SU-DHL-6 (cell line): ENCODE measurements around the gene ANK3.

ENCODE experiments used
- H2AFZ ChIP-seq: fragments of 200-600 bp; sonication (generic); 2 replicates; pipeline ENCODE4 v1.6.1; 2014; ENCODE audit warnings: low read depth, mild to moderate bottlenecking, moderate library complexity, mixed read lengths, antibody characterized with exemption, low read length; ENCODE audit not compliant: severe bottlenecking
- H3F3A ChIP-seq: fragments of 200-600 bp; shearing (Covaris generic); 2 replicates; pipeline ENCODE4 v1.6.0; 2016; ENCODE audit warnings: antibody characterized with exemption, mild to moderate bottlenecking; ENCODE audit not compliant: insufficient read depth
- H3K27ac ChIP-seq: fragments of 200-600 bp; sonication (generic); 2 replicates; pipeline ENCODE4 v1.5.1; 2016; ENCODE audit warnings: low read depth, mild to moderate bottlenecking, low read length, moderate library complexity, mixed read lengths
- H3K27me3 ChIP-seq: fragments of 200-600 bp; sonication (generic), shearing (Covaris generic); 2 replicates; pipeline ENCODE4 v1.6.0; 2014; ENCODE audit warnings: mild to moderate bottlenecking, low read length
- H3K36me3 ChIP-seq: fragments of 200-600 bp; sonication (generic); 2 replicates; pipeline ENCODE4 v1.6.1; 2014; ENCODE audit warnings: mild to moderate bottlenecking, low read length, mixed read lengths
- H3K4me2 ChIP-seq: fragments of 300-600, 200-600 bp; shearing (Covaris generic), sonication (generic); 2 replicates; pipeline ENCODE4 v1.6.0; 2014; ENCODE audit warnings: low read length, low read depth, mild to moderate bottlenecking; ENCODE audit not compliant: poor library complexity, severe bottlenecking
- H3K4me3 ChIP-seq: fragments of 200-600 bp; sonication (generic); 2 replicates; pipeline ENCODE4 v1.5.1; 2014; ENCODE audit warnings: antibody characterized with exemption, low read length, mild to moderate bottlenecking, mixed read lengths; ENCODE audit not compliant: insufficient read depth, poor library complexity, severe bottlenecking
- H3K79me2 ChIP-seq: fragments of 200-600 bp; sonication (generic); 2 replicates; pipeline ENCODE4 v1.6.1; 2014; ENCODE audit warnings: mild to moderate bottlenecking, low read length, moderate library complexity; ENCODE audit not compliant: insufficient read depth
- H3K9ac ChIP-seq: fragments of 200-600 bp; sonication (generic); 2 replicates; pipeline ENCODE4 v1.7.0; 2014; ENCODE audit warnings: mild to moderate bottlenecking, low read length
- H3K9me2 ChIP-seq: fragments of 200-600 bp; sonication (generic); replicated peaks from 2 replicates; pipeline ENCODE4 v1.6.1; 2014; ENCODE audit warnings: low read length; ENCODE audit not compliant: insufficient read depth
- H3K9me3 ChIP-seq: fragments of 200-600 bp; sonication (generic); 2 replicates; pipeline ENCODE4 v1.6.1; 2014; ENCODE audit warnings: low read length, mixed read lengths; ENCODE audit not compliant: insufficient read depth
- H4K20me1 ChIP-seq: fragments of 200-600 bp; sonication (generic); 2 replicates; pipeline ENCODE4 v1.6.1; 2014; ENCODE audit warnings: low read depth, mild to moderate bottlenecking, antibody characterized with exemption, low read length, moderate library complexity, mixed read lengths
- EZH2phosphoT487 ChIP-seq: fragments of 200-600 bp; sonication (generic), shearing (Covaris generic); conservative IDR thresholded peaks from 2 replicates; pipeline ENCODE4 v1.6.1; 2018; ENCODE audit warnings: mild to moderate bottlenecking, antibody characterized with exemption, low read length, moderate library complexity, mixed read lengths
- TF ChIP-seq, protein P1 (sequence below): fragments of 200-600 bp; sonication (generic); IDR thresholded peaks from one replicate; pipeline ENCODE4 v1.5.1; 2017; ENCODE audit warnings: antibody characterized with exemption, mild to moderate bottlenecking, low read length, moderate library complexity; ENCODE audit not compliant: insufficient read depth, poor library complexity, severe bottlenecking

ANK3 gene

DNA sequence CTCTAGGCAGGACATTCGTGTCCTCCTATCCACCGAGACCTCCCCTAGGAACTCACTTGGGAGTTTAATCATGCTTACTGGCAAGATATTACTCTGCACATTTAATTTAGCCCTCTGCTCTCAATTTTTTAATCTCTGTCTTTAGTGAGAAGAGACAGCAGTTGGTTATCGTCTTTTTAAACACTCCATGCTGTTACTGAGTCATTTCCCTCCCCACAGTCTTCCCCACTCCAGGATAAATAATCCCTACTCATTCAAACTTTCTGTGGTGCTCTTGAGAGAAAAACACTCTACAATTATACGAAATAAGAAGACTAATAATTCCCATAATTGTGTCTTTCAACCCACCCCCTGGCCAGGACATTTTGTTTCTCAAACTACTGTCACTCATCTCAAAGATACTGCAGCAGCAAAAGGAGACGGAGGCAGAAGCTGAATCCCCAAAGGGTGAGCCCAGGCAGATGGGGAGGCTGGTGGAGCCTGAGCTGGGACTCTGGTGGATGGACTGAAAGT, 84.2 kb downstream of the ANK3 start:
- Histone ChIP-seq H3K27ac (no peak overlapping the region), H3K79me2 (no peaks in the 10 kb centered on the region), H3K9me3 (no peaks in the 10 kb centered on the region), H2AFZ (no peak overlapping the region), H3K4me3 (no peak overlapping the region), H3K27me3 (no peaks in the 10 kb centered on the region), H4K20me1 (no peaks in the 10 kb centered on the region), H3K4me2 (no peak overlapping the region), H3K36me3 (no peaks in the 10 kb centered on the region), H3K9ac (no peak overlapping the region), H3K9me2 (no peaks in the 10 kb centered on the region), H3F3A (no peaks in the 10 kb centered on the region)
- TF ChIP-seq EZH2phosphoT487, result no peak
- TF ChIP-seq, protein P1, sequence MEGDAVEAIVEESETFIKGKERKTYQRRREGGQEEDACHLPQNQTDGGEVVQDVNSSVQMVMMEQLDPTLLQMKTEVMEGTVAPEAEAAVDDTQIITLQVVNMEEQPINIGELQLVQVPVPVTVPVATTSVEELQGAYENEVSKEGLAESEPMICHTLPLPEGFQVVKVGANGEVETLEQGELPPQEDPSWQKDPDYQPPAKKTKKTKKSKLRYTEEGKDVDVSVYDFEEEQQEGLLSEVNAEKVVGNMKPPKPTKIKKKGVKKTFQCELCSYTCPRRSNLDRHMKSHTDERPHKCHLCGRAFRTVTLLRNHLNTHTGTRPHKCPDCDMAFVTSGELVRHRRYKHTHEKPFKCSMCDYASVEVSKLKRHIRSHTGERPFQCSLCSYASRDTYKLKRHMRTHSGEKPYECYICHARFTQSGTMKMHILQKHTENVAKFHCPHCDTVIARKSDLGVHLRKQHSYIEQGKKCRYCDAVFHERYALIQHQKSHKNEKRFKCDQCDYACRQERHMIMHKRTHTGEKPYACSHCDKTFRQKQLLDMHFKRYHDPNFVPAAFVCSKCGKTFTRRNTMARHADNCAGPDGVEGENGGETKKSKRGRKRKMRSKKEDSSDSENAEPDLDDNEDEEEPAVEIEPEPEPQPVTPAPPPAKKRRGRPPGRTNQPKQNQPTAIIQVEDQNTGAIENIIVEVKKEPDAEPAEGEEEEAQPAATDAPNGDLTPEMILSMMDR, result no peak

DNA sequence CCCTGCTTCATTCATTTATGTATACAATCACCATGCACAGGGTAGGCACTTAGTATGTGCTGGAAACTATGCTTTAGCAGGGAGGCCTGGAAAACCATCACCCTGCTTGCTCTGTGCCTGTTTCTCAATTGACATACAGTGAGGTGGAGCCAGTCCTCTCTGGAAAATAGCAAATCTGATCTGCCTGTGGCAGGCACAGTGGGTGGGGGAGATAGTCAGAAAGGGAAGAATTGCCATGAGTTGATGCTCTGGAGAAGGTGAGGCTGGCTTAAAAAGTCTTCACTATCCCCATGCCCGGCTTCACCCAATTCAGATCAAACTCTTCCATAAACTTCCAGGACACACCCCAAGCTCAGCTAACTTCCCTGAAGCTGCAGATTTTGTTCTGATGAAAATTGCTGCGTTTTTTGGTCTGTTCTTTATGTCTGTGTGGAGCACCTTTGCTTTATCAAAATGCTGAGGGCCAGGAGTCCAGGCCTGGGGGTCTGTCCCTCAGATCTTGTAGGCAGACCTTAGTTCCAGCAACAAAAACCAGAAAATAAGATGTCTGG, 84.8 kb downstream of the ANK3 start:
- no peak overlapping the region for H3K4me3 ChIP-seq
- TF ChIP-seq, protein P1, result no peak
- no peak for TF ChIP-seq EZH2phosphoT487
- H4K20me1 ChIP-seq, result no peaks in the 10 kb centered on the region
- no peak overlapping the region for H3K27ac ChIP-seq
- H3K79me2 ChIP-seq, result no peaks in the 10 kb centered on the region
- no peaks in the 10 kb centered on the region for H3K9me3 ChIP-seq
- H2AFZ ChIP-seq, result no peak overlapping the region
- no peaks in the 10 kb centered on the region for H3K9me2 ChIP-seq
- no peaks in the 10 kb centered on the region for H3K27me3 ChIP-seq
- no peaks in the 10 kb centered on the region for H3K36me3 ChIP-seq
- H3F3A ChIP-seq, result no peaks in the 10 kb centered on the region
- H3K4me2 ChIP-seq, result no peak overlapping the region
- H3K9ac ChIP-seq, result no peak overlapping the region

DNA sequence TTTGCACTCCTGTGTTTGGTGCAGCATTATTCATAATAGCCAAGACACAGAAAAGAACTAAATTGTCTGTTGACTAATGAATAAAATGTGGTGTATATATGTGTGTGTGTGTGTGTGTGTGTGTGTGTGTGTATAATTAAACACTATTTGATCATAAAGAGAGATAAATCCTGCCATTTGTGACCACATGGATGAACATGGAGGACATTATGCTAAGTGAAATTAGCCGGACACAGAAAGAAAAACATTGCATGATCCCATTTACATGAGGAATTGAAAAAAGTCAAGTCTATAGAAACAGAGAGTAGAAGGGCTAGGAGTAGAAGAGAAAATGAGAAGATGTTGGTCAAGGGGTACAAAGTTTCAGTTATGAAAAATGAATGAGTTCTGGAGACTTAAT, 85.9 kb downstream of the ANK3 start:
- Histone ChIP-seq H2AFZ (no peak overlapping the region), H3K9me2 (no peaks in the 10 kb centered on the region), H3K79me2 (no peaks in the 10 kb centered on the region), H3K4me2 (no peak overlapping the region), H3K4me3 (no peak overlapping the region), H3K27me3 (no peaks in the 10 kb centered on the region), H3K9me3 (no peaks in the 10 kb centered on the region), H3K36me3 (no peaks in the 10 kb centered on the region), H4K20me1 (no peaks in the 10 kb centered on the region), H3K27ac (no peak overlapping the region), H3F3A (no peaks in the 10 kb centered on the region), H3K9ac (no peak overlapping the region)
- TF ChIP-seq, protein P1, result no peak
- no peak for TF ChIP-seq EZH2phosphoT487
